Adipocyte (in vitro differentiated cells): ENCODE results near the gene RBM4.
"Not testable (repeated sequence)": the region's sequence is repeated elsewhere in the genome, so short reads cannot be mapped to it uniquely, and the experiment has no call there.

Experiments used
- DNase-seq: peaks from one replicate; pipeline ENCODE4 v3.0.0-alpha.2; 2015; ENCODE audit warnings: low read depth
- H3K27me3 ChIP-seq: replicated peaks from 2 replicates; pipeline ENCODE4 v1.7.0; 2013; ENCODE audit warnings: mild to moderate bottlenecking, low read length, moderate library complexity; ENCODE audit not compliant: control insufficient read depth, insufficient read depth
- H3K36me3 ChIP-seq: 2 replicates; pipeline ENCODE4 v1.7.0; 2013; ENCODE audit warnings: low read length, mild to moderate bottlenecking, moderate library complexity; ENCODE audit not compliant: control insufficient read depth, insufficient read depth, severe bottlenecking
- H3K4me1 ChIP-seq: 2 replicates; pipeline ENCODE4 v1.7.0; 2013; ENCODE audit warnings: mild to moderate bottlenecking, low read length, moderate library complexity; ENCODE audit not compliant: control insufficient read depth, insufficient read depth
- H3K4me3 ChIP-seq: 2 replicates; pipeline ENCODE4 v1.7.0; 2013; ENCODE audit warnings: mild to moderate bottlenecking, low read length, moderate library complexity
- H3K9ac ChIP-seq: 2 replicates; pipeline ENCODE4 v1.7.0; 2013; ENCODE audit warnings: mild to moderate bottlenecking, low read length, moderate library complexity
- H3K9me3 ChIP-seq: 2 replicates; pipeline ENCODE4 v1.7.0; 2013; ENCODE audit warnings: mild to moderate bottlenecking, low read length, moderate library complexity; ENCODE audit not compliant: control insufficient read depth

Gene RBM4

DNA sequence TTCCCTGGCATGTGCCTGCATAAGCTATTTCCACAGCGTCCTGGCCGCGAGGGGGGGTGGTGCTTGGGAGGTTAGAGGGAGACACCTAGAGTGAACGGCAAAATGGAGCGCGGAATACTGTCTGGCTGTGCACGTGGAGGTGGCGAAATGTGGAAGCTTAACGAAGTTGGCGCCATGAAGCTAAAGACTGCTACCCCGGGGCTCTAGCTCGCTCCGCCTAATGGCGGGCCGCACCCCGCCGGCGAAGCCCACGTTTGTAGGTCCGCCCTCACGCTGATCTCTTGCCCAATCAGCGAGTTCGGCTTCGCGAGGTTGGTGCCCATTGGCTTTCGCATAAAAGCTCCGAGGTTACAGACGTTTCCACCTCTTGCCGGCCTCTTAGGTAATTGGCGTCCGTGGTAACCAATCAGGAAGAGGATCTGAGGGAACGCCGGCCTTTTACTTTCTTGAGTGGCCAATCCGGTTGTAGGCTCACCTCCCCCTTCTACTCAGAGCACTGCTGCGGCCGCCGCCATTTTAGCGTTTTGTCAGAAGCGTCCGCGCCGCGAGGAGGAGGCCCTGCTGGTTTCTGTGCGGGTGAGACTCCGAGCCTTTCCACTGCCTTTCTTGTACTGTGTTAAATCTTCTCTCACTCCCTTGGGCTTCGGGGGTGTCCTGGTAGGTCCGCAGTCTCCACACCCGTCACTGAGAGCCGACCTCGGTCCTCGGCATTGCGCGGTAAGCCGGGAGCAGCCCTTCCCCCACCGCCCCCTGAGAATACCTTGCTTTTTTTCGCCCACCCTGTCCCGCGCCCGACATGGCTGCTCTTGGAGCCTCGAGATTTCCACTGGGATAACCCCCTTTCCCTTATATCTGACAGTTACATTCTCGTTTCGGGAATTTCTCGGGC, at the start of gene RBM4:
Gene RBM4 (plus strand): TSS at position 527 of the 889 bp plus-strand sequence. CDS start 1,009 bp downstream, outside the sequence.
- Histone ChIP-seq H3K9me3 (no peaks in the 10 kb centered on the region), H3K4me1 (peaks cover 50% of the 10 kb centered on the region), H3K4me3 (peak within 1 kb of the TSS; percentile 94), H3K27me3 (no peaks in the 10 kb centered on the region), H3K36me3 (peaks cover 50% of the 10 kb centered on the region), H3K9ac (peak within 1 kb of the TSS; percentile 95)
- DNase-seq: peak; percentile 100

- DNase-seq, H3K27me3 ChIP-seq: not testable (repeated sequence)
Measured at GRCh38 chr11:66589315-66589714, 49.2 kb upstream of the RBM4 start.

DNA sequence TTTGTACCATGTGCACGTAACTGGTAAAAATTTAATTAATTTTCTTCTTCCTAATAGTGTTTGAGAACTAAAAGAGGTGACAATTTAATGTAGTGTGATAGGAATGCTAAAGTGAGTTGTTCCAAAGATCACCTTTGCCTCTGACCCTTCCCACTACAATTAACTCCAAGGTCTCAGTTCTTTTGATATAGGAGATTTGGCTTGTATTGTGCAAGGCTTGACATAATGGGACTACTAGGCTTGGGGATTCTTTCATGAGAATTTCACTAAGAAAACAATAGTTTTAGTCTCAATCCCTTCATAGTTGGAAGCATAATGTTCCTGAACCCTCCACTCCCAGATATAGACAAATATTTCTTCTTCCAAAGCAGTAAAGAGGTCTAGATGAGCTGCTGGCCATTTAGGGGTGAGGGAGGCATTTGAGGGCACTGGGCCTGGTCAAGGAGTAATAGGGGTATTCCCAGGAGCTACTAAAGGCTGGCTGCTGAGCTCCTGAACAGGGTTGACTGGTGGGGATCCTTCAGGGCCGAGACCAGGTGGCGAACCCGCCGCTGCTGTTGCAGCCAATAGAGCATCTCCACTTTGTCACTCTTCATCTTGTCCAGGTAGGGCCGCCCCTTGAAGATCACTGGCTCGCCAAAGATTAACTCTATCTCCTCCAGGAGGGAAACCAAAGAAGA, 48.4 kb upstream of the RBM4 start:
- no peak overlapping the region for H3K4me3 ChIP-seq
- DNase-seq: no peak
- no peaks in the 10 kb centered on the region for H3K36me3 ChIP-seq
- H3K9ac ChIP-seq: no peak overlapping the region
- H3K27me3 ChIP-seq: no peaks in the 10 kb centered on the region
- peaks cover 16% of the 10 kb centered on the region for H3K4me1 ChIP-seq
- no peaks in the 10 kb centered on the region for H3K9me3 ChIP-seq

More at GRCh38 chr11:66589315-66589714, 49.2 kb upstream of the RBM4 start:
- H3K4me1 ChIP-seq: peaks cover 11% of the 10 kb centered on the region
- H3K4me3 ChIP-seq, H3K9me3 ChIP-seq, H3K9ac ChIP-seq, H3K36me3 ChIP-seq: not testable (repeated sequence)

DNA sequence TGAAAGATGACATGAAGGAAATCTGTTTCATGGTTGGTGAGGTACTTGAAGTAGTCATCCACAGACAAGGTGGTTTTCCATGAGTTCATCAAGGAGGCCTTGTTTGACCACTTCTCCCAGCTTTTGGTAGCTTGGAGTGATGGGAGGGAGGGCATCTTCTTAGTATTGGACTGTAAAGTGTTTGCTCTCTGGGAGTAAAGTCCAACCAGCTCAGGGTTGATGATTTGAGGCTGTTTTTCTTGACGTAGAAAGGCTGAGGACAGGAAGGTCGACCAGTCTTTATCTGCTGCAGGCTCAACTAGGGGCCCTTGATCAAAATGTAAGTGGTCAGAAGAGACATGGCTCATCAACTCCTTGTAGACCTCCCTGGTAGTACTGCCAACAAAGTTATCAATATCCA, 47.3 kb upstream of the RBM4 start:
- no peak overlapping the region for H3K4me3 ChIP-seq
- H3K4me1 ChIP-seq: peaks cover 23% of the 10 kb centered on the region

GRCh38 chr11:66592457-66593302, 45.8 kb upstream of the RBM4 start, which contains the start of the genes CCDC87 and CCS:
TSS of gene CCDC87 (minus strand) at chr11:66593063. CDS start at chr11:66593015, 48 bp downstream.
TSS of gene CCS (plus strand) at chr11:66593185. CDS start at chr11:66593262, 77 bp downstream.
- Histone ChIP-seq H3K4me1 (peaks cover 23% of the 10 kb centered on the region), H3K27me3 (no peaks in the 10 kb centered on the region), H3K9me3 (no peaks in the 10 kb centered on the region), H3K9ac (peak within 1 kb of the TSS; percentile 91), H3K4me3 (peak within 1 kb of the TSS; percentile 87), H3K36me3 (no peaks in the 10 kb centered on the region)
- peak; percentile 98 for DNase-seq

More for the DNA sequence above, 47.3 kb upstream of the RBM4 start:
- H3K36me3 ChIP-seq: no peaks in the 10 kb centered on the region
- no peak overlapping the region for H3K9ac ChIP-seq
- no peaks in the 10 kb centered on the region for H3K9me3 ChIP-seq
- no peaks in the 10 kb centered on the region for H3K27me3 ChIP-seq
- no peak for DNase-seq

DNA sequence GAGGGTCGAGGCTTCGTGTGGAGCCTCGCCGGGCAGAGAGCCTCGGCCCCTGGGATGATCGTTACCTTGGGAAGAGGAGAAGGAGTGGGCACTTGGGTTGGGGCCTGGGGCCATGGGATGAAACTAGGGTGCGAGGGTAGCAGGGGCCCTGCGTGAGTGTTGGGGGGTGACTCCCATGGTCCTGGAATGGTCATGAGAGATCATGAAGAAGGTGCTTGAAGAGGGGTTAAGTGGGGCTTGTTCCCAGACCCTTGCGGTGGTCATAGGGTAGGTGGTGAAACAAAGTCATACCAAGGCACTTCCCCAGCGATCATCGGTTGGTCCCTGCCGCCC, 45.2 kb upstream of the RBM4 start:
- Histone ChIP-seq H3K4me3 (peak overlapping the region; percentile 87), H3K27me3 (no peaks in the 10 kb centered on the region)
- peak; percentile 19 for DNase-seq

DNA sequence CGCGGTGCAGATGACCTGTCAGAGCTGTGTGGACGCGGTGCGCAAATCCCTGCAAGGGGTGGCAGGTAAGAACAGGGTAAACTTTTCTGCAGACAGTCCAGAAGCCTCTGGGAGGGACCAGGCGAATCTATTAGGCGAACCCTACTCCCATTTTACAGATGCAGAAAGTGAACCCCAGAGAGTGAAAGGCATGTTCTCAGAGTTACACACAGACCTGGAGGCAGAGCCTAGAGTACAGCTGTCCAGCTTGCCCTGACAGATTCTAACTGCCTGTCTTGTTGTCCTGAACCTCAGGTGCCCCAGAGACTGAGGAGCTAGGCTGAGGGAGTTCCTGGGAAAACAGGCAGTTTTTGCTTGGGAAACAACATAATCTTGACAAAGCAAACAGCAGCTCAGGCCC, 44.9 kb upstream of the RBM4 start:
- H3K9me3 ChIP-seq: no peaks in the 10 kb centered on the region
- no peak for DNase-seq
- H3K9ac ChIP-seq: peak overlapping the region; percentile 91
- peaks cover 23% of the 10 kb centered on the region for H3K4me1 ChIP-seq
- no peaks in the 10 kb centered on the region for H3K27me3 ChIP-seq
- H3K4me3 ChIP-seq: peak overlapping the region; percentile 87
- H3K36me3 ChIP-seq: no peaks in the 10 kb centered on the region

More for the DNA sequence above, 45.2 kb upstream of the RBM4 start:
- peaks cover 23% of the 10 kb centered on the region for H3K4me1 ChIP-seq
- H3K36me3 ChIP-seq: no peaks in the 10 kb centered on the region
- H3K9me3 ChIP-seq: no peaks in the 10 kb centered on the region
- H3K9ac ChIP-seq: peak overlapping the region; percentile 91

DNA sequence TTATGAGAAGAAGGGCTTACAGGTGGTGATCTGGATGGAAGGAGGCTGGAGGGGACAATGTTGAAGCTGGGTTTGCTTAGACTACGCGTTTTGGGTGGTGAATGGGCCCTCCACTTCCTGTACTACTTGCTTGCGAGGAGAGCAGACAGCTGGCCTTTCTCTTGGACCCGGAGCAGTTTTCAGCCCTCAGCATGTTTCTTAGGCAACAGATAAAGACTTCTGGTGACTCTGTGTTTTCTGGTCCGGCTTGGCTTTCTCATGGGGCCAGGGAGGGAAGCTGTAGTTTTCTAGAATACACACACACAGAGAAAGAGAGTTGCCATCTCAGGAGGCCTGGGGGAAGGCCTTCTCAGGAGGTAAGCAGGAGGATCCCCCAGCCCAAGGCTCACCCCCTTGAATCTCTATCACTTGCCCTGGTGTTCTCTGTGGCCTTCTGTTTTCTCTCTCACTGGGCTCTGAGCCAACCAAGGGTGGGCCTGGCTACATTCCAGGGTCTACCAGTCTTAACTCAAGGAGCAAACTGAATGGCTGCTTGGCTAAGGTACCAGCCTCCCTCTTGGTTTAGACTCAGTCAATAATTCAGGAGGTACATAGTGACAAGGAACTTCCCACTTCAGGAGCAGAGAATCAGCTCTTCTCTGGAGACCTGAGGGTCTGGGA, 43.1 kb upstream of the RBM4 start:
- H3K27me3 ChIP-seq: no peaks in the 10 kb centered on the region
- H3K9ac ChIP-seq: no peak overlapping the region
- no peaks in the 10 kb centered on the region for H3K9me3 ChIP-seq
- peaks cover 7% of the 10 kb centered on the region for H3K36me3 ChIP-seq
- DNase-seq: no peak
- peaks cover 32% of the 10 kb centered on the region for H3K4me1 ChIP-seq
- no peak overlapping the region for H3K4me3 ChIP-seq

DNA sequence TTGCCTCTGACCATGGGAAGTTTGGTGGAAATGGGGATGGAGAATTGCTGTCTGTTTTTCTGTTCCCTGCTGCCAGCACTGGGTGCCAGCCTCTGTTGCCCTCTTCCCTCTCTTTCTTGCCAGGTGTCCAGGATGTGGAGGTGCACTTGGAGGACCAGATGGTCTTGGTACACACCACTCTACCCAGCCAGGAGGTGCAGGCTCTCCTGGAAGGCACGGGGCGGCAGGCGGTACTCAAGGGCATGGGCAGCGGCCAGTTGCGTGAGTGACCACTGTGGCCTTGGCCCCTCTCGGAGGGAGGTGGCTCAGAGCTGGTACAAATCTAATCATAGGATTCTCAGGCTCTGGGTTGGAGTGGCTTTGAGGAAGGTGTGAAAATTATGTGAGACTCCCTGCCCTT, 39.5 kb upstream of the RBM4 start:
- H3K36me3 ChIP-seq: peaks cover 7% of the 10 kb centered on the region
- no peaks in the 10 kb centered on the region for H3K9me3 ChIP-seq
- H3K4me3 ChIP-seq: no peak overlapping the region
- DNase-seq: no peak
- H3K4me1 ChIP-seq: peaks cover 47% of the 10 kb centered on the region
- no peaks in the 10 kb centered on the region for H3K27me3 ChIP-seq
- H3K9ac ChIP-seq: no peak overlapping the region

- Histone ChIP-seq H3K27me3 (no peaks in the 10 kb centered on the region), H3K36me3 (peaks cover 19% of the 10 kb centered on the region), H3K9ac (peak overlapping the region; percentile 50), H3K4me3 (no peak overlapping the region), H3K4me1 (peaks cover 42% of the 10 kb centered on the region), H3K9me3 (no peaks in the 10 kb centered on the region)
- no peak for DNase-seq
Measured at GRCh38 chr11:66600219-66600618, 38.3 kb upstream of the RBM4 start.
